H1 (cell line): ENCODE measurements around the gene GCHFR. TPM values are rescaled to one million over a fixed set of nuclear protein-coding genes. Genes with fewer than 3 reads are reported as not detected.
A peak's percentile ranks its signal among the peaks of the same experiment; 100 is the strongest.

Experiments used
- ATF2 ChIP-seq: IDR thresholded peaks from 2 replicates; pipeline ENCODE4 v1.6.1; 2012; ENCODE audit warnings: low read length, inconsistent platforms
- BCL11A ChIP-seq, 2 experiments: IDR thresholded peaks; one replicate each; pipeline ENCODE4 v1.6.1; 2011; ENCODE audit warnings: low read depth in 2 of 2, low read length in 2 of 2, mild to moderate bottlenecking in 2 of 2
- CEBPB ChIP-seq: IDR thresholded peaks from 2 replicates; pipeline ENCODE4 v1.6.1; 2012; ENCODE audit warnings: low read depth, low read length
- CHD1 ChIP-seq: IDR thresholded peaks from 2 replicates; pipeline ENCODE4 v1.6.1; 2012; ENCODE audit warnings: low read depth, low read length, improper control_type of control experiment
- CHD2 ChIP-seq: IDR thresholded peaks from 2 replicates; pipeline ENCODE4 v1.6.1; 2012; ENCODE audit warnings: low read length, improper control_type of control experiment
- CREB1 ChIP-seq: IDR thresholded peaks from 2 replicates; pipeline ENCODE4 v1.6.1; 2012; ENCODE audit warnings: inconsistent platforms
- EP300 ChIP-seq, 2 experiments: IDR thresholded peaks; 1 replicate in 1 of 2; 2 replicates in 1 of 2; pipeline ENCODE4 v1.6.1; 2011 to 2012; ENCODE audit warnings: low read depth in 2 of 2, low read length in 2 of 2, mild to moderate bottlenecking in 2 of 2, borderline replicate concordance in 1 of 2, inconsistent platforms in 1 of 2, moderate library complexity in 1 of 2
- FOSL1 ChIP-seq: IDR thresholded peaks from 2 replicates; pipeline ENCODE4 v1.6.1; 2011; ENCODE audit warnings: mild to moderate bottlenecking, low read depth, low read length, moderate library complexity; ENCODE audit not compliant: insufficient read depth
- JUN ChIP-seq: IDR thresholded peaks from 2 replicates; pipeline ENCODE4 v1.6.1; 2011; ENCODE audit warnings: low read depth, mild to moderate bottlenecking, improper control_type of control experiment, low read length
- KDM1A ChIP-seq: fragments of 200-600, 300-600 bp; sonication (generic); IDR thresholded peaks from 2 replicates; pipeline ENCODE4 v1.7.1; 2016; ENCODE audit warnings: mild to moderate bottlenecking, low read length, borderline replicate concordance
- NANOG ChIP-seq: IDR thresholded peaks from 2 replicates; pipeline ENCODE4 v1.6.1; 2011; ENCODE audit warnings: low read length, low read depth, mild to moderate bottlenecking, inconsistent platforms; ENCODE audit not compliant: insufficient read depth, poor library complexity, severe bottlenecking
- NRF1 ChIP-seq: IDR thresholded peaks from 2 replicates; pipeline ENCODE4 v1.6.1; 2011; ENCODE audit warnings: mild to moderate bottlenecking, low read depth, low read length, improper control_type of control experiment
- POLR2A ChIP-seq, 2 experiments: IDR thresholded peaks; 1 replicate in 1 of 2; 2 replicates in 1 of 2; pipeline ENCODE4 v1.6.1; 2011; ENCODE audit warnings: low read depth in 2 of 2, low read length in 2 of 2, mild to moderate bottlenecking in 2 of 2; ENCODE audit errors: control extremely low read depth in 1 of 2
- POLR2AphosphoS5 ChIP-seq: IDR thresholded peaks from 2 replicates; pipeline ENCODE4 v1.6.1; 2011; ENCODE audit warnings: low read depth, low read length
- POU5F1 ChIP-seq: IDR thresholded peaks from 2 replicates; pipeline ENCODE4 v1.6.1; 2011; ENCODE audit warnings: low read depth, mild to moderate bottlenecking, low read length, moderate library complexity
- RBBP5 ChIP-seq: IDR thresholded peaks from 2 replicates; pipeline ENCODE4 v1.7.1; 2012; ENCODE audit warnings: low read depth, mild to moderate bottlenecking, inconsistent platforms, low read length, moderate library complexity, borderline replicate concordance
- RXRA ChIP-seq: IDR thresholded peaks from 2 replicates; pipeline ENCODE4 v1.6.1; 2011; ENCODE audit warnings: low read depth, mild to moderate bottlenecking, low read length, moderate library complexity; ENCODE audit not compliant: insufficient read depth
- SP1 ChIP-seq: IDR thresholded peaks from 2 replicates; pipeline ENCODE4 v1.6.1; 2011; ENCODE audit warnings: low read depth, low read length
- SP2 ChIP-seq: IDR thresholded peaks from 2 replicates; pipeline ENCODE4 v1.6.1; 2012; ENCODE audit warnings: mild to moderate bottlenecking, low read length, inconsistent platforms
- SP4 ChIP-seq: IDR thresholded peaks from 2 replicates; pipeline ENCODE4 v1.6.1; 2012; ENCODE audit warnings: low read length, inconsistent platforms
- USF2 ChIP-seq: IDR thresholded peaks from 2 replicates; pipeline ENCODE4 v1.6.1; 2011; ENCODE audit warnings: low read length, improper control_type of control experiment
- polyA plus RNA-seq, 7 experiments: library from polyadenylated mRNA; depleted of rRNA in 3 of 7; stranded (reverse) in 5 of 7; unstranded in 2 of 7; fragments of >200 nt in 5 of 7; fragments of 200-250 nt in 2 of 7; gene quantifications; 1 replicate in 5 of 7; 2 replicates in 1 of 7; 4 replicates in 1 of 7; pipeline versions ENCODE4 v1.2.1 to v1.2.3, GENCODE V29; 2011 to 2013; ENCODE audit warnings: missing spikeins in 2 of 7, mixed read lengths in 2 of 7
- total RNA-seq: library from RNA; stranded (reverse); fragmentation: NEBNext Ultra II Directional; extraction: Animal tissue kit (Norgen Biotek cat#: 25700); gene quantifications from 2 replicates; pipeline ENCODE4 v1.2.1, GENCODE V29; 2021
- TF ChIP-seq, protein P1 (sequence below): IDR thresholded peaks from 2 replicates; pipeline ENCODE4 v1.6.1; 2012; ENCODE audit warnings: inconsistent platforms

The GCHFR gene
- total and polyA plus RNA-seq, 2 of the 8 experiments (the other 6 are each of a cell fraction or from before 2014, with no cell fraction given): 25.9 to 81.5 TPM

DNA sequence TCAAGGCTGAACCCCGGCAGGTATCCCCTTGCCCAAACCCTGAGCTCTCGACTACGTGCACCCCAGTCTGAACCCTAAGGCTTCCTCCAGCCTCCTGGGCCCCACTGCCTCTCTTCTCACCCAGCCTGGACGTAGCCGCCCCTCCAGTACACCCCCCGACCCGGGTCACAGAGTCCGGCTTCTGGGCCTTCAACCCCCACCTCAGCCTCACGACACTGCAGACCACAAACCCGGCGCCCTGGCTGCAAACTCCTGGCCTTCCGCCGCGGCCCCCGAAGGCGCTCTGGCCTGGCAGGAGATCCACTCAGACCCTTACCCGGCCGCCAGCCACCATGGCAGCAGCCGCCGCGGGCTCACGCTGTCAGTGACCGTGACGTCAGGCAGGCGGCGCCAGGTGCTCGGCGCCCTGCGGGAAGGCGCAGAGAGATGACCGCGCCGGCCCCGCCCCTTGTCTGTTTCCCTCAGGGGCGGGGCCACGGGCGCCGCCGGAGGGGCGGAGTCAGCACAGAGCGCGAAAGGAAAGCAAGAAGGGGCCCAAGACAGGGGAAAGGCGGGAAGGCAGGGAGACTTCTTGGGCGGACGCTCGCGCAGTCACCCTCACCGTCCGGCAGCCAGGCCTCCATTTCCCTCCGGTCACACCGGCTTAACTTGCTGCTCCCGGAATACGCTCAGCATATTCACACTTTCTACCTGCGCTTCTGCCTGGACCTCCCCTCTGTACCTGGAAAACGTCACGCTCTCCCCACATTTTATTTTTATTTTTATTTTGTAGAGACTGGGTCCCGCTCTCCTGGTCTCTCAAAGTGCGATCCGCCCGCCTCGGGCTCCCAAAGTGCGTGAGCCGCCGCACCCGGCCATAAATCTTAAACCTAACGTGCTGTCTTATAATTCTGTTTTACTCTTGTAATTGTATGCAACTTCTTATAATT is 8.7 kb upstream of the GCHFR start, which contains the start of gene RMDN3 (continued):
- TF ChIP-seq POLR2A (IDR thresholded peaks at IDR 0.05; ENCODE audit: control extremely low read depth in 1 of 2, low read depth in 2 of 2, low read length in 2 of 2) (peak; percentile 95 to 99), BCL11A (IDR thresholded peaks at IDR 0.05; ENCODE audit: low read depth in 2 of 2, low read length in 2 of 2) (no peak), CEBPB (no peak), USF2 (no peak), KDM1A (no peak), CREB1 (peak; percentile 100), ATF2 (no peak), RXRA (no peak), NRF1 (0 out of 2 replicates have a peak, but pooled peaks have one; percentile 13), EP300 (IDR thresholded peaks at IDR 0.05; ENCODE audit: borderline replicate concordance in 1 of 2, low read depth in 2 of 2, low read length in 2 of 2) (peak in 1 of 2 experiments; percentile 61; a peak in 1 of 3 replicates), JUN (no peak), CHD2 (peak; percentile 20; the same call in 1 of the 2 replicates), FOSL1 (no peak), POLR2AphosphoS5 (peak; percentile 100), NANOG (no peak), POU5F1 (no peak), CHD1 (peak; percentile 75), SP4 (peak; percentile 82; the same call in 1 of the 2 replicates), SP1 (peak; percentile 91), RBBP5 (no peak; the same call in 1 of the 2 replicates), SP2 (no peak)
- TF ChIP-seq, protein P1, sequence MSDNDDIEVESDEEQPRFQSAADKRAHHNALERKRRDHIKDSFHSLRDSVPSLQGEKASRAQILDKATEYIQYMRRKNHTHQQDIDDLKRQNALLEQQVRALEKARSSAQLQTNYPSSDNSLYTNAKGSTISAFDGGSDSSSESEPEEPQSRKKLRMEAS: peak; percentile 55
